Islet of Langerhans (tissue), 1 donor: ENCODE measurements around the gene PRKN.
A peak's percentile ranks its signal among the peaks of the same experiment; 100 is the strongest.
"Not testable (repeated sequence)": the region's sequence is repeated elsewhere in the genome, so short reads cannot be mapped to it uniquely, and the experiment has no call there.

Experiments used
- FAIRE-seq: peaks from one replicate; lab custom pipeline; 2011; peaks lifted over from hg19 to GRCh38; lab: Jason Lieb, UNC

PRKN gene

DNA sequence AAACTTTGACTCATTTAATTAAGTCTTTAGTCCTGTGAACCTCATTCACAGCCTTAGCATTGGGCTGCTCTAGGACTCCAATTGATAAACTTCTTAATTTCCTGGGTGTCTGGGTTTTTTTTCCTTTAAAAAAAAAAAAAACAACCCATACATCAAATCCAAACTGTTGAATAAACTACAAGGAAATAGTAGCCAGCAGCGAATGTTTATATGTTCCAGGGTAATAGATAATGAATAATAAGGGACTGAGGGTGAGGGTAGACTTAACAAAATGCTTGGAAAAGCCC lies 890.2 kb downstream of the PRKN start:
- FAIRE-seq = no peak

DNA sequence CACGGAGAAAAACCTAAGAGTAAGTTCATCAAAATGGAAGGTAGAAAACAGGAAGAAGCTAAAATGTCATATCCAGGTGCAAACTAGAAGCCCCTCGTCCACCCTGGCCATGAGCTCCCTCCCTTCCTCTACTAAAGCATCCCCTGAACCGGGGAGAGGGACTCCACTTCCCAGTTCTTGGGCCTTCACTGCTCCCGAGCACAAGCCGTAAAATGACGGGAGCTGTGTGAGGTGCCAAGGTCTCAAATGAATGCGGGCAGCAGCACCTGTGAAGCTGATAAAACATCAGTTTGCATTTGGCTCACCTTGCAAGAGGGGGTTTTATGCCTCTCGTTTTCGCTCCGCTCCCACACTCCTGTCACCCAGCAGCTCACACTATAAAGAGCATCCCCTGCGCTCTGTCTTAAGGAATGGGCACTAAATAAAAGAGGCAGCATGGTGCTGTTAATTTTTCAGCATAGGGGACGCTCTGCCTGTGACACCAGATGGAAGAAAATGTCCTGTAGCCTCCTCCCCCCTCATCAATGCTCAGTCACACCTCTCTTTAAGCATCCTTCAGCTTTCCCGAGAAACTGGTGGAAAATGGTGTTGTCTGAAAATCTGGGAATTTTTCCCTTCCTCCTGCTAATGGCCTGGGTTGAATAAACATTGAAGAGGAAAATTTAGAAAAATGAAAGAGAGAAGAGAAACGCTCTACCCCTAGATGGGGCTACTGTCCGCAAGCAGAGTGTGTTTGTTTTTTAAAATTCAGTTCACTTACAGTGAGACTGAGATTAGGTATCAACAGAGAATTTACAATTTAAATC lies 890.7 kb downstream of the PRKN start:
- FAIRE-seq = peak; percentile 94

DNA sequence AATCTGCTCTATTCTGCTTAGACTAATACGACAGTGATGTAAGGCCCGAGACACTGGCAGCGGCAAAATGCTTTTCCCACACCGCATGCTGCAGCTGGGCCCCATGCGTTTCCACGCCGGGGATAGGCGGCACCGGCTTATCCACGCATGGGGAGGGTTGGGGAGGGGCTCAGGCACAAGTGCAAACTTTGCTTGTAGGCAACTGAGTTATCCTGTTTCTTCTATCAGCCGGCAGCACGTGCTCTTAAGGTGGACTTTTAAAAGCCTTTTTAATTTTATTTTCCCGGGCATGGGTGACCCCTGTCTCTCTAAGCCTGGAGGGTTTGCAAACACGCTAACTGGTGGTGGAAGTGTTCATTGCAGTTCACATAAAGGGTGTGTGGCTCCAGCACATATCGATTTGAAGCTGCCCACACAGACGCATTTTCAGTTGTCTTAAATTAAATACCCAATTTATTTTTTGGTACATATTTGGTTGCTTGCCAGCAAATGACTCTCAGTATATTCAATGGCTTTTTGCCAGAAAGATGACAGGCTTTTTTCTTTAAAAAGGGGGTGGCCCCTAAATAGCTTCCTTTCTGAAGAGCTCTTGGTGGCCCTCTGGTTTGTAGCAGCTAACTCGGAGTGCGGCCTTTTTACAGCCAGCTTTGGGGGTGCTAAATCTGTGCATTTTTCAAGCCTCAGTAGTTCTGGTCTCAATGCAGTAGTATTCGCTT lies 891.9 kb downstream of the PRKN start:
- FAIRE-seq = no peak

DNA sequence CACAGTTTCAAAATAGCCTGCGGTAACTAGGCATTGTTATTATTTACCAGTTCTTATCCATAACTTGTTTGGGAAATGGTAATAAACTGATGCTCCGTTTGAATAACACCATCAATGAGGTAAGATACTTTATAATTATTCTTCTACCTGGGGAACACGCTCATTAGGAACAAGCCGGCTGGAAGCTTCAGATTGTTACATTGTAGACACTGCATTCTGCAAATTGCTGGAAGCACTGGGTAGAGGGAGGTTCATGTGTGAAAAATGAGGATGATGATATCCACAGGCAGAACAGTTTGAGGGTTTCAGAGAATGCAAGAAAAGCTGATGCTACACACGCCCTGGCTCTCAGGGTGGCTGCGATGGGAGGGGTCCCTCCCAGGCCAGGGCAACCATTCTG lies 893.1 kb downstream of the PRKN start:
- FAIRE-seq = no peak

DNA sequence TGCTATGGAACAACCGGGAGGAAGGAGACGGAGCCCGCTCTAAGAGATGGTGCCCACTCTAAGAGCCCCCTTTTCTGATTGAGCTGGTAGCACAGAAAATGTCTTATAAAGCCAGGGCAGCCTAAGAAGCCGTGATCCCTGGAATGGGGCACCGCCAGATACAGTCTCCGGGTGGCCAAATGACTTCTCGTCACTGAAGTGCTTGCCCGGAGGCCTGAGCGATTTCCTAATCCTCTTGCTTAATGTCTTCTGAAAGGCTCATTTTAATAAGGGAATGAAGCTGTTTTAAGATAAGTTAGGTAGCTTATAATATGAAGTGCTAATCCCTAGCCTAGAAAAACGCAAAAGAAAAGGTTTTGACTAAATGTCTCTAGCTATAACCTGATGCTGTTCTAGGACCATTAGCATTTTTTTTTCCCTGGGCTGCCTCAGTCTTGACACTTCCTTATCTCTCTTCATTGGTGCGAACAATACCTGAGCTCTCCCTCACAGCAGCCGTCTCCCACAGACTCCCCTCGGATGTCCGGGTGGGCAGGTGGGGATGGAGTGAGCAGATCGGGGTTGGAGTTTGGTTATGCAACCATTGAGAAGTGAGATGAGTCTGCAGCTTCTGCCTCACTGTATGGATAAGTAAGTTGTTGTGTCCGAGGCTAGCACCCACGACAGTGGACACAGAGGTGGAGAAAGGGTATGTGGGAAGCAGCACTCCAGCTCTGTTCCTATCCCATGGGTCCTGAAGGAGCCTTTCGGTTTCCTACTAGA lies 894.3 kb downstream of the PRKN start:
- no peak for FAIRE-seq

DNA sequence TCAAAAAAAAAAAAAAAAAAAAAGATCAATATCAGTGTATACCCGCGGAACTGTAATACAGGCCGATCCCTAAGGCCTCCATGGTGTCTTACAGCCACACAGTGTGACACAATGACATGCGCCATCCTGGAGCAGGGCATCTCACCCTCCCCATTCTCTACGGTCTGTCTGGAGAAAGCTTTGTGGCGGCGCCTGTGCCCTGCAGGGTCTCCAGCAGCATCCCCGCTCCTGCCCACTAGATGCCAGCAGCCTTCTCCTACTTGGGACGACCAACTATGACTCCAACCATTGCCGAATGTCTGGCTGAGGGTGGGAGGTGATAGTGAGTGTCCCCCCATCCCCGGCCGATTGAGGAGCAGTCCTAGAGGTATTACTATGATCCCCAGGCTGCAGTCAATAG lies 894.9 kb downstream of the PRKN start:
- FAIRE-seq = no peak

DNA sequence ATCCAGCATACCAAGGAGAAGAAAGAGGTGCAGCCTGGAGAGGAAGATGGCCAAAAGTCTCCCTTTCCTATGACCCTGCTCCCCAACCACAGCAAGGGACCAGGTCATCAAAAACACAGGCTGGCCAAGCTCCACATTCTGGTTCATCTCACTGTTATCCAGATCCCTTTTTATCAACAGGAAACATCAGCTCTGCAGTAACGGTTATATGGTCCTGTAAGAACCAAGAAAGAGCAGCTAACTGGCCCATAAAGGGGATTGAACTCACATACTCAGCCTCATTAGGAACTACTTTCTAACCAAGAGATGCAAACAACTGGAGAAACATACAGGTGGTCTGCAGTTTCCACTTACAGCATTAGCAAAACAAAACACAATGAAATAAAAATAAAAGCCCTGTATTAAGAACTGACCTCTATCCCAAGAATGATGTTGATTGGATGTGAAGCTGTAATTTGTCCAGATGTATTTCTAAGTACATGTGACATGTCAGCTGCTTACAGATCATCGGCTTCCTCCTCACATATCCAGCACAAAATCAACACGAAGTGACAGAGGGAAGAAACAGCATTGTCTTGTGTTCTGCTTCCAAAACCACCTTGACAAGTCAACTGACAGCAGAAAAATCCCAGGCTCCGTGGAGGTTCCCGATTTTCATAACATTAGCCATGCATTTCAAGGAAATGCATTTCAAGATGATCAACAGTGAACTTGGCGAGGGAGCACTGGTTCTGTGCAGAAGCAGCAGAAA lies 896.5 kb downstream of the PRKN start:
- FAIRE-seq = no peak

DNA sequence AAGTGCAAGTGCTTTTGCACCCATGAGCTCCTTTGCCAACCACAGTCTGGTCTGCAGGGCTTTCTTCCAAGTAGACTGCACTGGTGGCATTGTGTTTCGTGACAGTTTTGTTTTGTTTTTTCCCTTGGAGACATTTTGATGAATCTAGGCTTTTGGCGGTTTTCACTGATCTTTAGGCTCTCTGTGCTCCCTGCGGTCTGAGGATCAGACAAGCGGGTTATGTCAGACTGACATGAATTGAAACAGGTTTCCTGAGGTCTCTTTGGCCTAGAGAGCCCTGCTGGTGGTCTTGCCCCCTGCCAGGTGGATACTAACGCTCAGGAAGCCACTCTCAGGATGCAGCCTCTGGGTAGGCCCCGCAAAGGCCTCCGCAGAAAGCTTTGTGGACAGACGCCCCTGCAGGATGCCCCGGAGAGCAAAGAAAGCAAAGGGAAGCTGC lies 898.3 kb downstream of the PRKN start:
- FAIRE-seq = no peak

DNA sequence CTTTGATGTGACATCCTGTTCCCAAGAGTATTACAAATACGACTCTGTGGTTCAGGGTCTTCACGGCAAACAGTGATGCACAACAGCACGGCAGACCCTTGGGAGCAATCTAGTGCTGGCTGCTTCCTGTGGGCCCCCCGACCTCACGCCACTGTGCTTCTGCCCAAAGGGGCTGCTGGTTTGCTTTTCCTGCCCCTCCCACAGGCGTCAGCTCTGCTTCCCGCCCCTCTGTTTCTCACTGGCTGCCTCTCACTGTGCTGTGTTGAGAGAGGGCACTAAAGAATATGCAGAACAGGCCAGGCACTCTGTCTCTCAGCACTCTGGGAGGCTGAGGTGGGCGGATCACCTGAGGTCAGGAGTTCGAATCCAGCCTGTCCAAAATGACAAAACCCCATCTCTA lies 899.2 kb downstream of the PRKN start:
- FAIRE-seq = no peak

DNA sequence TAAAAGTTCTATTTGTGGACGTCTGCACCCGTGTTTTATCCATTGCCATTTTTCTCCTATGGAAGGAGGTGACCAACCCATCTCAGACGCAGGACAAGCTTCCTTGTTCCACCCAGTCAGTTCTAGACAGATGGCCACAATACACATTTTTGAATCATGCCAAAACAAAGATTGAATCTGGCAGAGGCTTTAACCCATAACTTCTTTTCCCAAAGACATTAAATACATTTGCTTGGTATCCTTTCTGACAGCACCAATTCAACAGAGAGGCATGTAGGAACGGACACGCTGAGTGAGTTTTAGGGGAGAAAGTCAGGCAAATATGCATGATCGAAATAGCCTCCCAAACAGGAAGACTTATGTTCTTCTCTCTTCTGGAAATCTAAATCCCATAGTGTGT lies 901.1 kb downstream of the PRKN start:
- no peak for FAIRE-seq

DNA sequence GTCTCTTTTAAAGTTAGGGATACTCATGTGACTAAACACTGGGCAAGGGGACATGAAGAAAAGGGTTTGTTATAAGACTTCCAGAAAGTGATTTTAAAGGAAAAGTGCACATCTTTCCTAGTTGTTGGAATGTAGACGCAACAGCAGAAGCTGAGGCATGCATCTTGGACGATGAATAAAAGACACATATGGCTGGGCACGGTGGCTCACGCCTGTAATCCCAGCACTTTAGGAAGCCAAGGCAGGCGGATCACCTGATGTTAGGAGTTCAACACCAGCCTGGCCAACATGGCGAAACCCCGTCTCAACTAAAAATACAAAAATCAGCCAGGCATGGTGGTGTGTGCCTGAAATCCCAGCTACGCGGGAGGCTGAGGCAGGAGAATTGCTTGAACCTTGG lies 905.4 kb downstream of the PRKN start:
- FAIRE-seq = not testable (repeated sequence)

DNA sequence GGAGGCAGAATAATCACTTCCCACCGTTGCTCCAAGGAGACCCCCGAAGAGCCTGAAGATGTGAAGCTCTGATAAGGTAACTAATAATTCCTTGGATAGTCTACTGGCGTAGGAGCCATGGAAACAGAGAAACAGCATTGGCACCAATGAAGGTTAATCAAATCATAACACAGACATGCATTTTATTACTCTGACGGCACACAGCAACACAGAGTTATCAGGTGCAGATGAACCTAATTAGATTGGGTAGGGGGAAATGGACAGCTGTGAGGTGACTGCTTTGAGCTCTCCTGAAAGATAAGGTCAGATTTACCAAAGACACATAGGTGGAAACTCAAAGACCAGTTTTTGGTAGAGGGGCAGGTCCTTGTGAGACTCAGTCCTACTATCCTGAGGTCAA lies 909.7 kb downstream of the PRKN start:
- FAIRE-seq = no peak

DNA sequence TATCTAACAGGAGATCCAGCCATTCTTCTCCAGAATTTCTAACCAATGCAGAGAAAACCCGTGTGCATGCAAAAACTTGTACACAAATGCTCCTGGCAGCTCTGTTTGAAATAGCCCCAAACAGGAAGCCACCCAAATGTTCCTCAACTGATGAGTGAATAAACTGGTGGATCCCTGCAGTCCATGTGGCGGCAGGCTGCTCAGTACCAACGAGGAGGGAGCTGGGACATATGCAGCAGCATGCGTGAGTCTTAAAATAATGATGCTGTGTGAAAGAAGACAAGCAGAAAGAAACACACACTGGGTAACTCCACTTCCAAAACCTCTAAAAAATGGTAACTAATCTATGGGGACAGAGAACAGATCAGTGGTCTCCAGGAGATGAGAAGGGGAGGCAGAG lies 911.6 kb downstream of the PRKN start:
- no peak for FAIRE-seq

DNA sequence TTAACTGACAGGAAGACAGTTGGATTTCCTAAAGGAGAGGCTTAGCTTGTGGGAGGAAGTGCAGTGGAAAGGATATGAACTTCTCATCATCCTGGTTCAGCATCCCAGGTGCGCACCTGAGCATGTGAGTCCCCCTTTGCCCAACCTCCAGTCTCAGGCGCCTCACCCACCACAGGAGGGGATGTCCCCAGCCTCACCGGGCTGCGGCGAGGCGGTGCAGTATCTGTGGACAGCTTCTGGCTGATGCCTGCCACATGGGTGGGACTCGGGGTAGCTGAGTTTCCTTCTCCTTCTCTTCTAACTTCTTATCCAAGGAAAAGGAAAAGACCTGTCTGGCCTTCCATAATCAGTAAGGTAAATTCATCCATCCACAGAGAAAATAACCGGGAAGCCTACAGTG lies 914.4 kb downstream of the PRKN start:
- no peak for FAIRE-seq

DNA sequence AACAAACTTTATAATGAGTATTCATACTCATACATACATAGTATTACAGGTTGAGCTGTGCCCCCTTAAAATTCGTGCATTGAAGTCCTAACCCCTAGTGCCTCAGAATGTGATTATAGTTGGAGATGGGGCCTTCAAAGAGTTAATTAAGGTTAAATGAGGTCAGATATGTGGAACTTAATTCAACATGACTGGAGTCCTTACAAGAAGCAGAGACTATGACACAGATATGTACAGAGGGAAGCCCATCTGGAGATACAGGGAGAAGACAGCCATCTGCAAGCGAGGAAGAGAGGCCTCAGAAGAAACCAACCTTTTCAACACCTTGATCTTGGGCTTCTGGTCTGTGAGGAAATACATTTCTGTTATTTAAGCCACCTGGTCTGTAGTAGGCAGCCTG lies 917.6 kb downstream of the PRKN start:
- FAIRE-seq = no peak

DNA sequence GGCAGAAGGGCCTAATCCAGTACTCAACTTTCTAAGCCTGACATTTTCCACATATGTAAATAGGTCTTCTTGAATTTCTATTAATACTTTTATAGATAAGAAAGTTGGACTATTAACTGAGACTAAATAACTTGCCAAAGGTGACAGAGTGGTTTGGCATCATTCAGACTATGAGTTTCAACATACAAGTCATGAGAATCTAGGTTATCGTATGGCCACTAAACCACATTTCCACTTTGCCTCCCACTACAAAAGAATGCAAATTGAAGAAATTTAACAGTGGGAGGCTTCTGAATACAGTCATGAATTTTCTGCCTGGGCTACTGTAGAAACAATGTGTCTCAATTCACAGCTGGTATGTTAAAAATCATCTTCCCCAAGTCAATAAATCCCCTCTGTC lies 922.7 kb downstream of the PRKN start:
- FAIRE-seq = no peak

DNA sequence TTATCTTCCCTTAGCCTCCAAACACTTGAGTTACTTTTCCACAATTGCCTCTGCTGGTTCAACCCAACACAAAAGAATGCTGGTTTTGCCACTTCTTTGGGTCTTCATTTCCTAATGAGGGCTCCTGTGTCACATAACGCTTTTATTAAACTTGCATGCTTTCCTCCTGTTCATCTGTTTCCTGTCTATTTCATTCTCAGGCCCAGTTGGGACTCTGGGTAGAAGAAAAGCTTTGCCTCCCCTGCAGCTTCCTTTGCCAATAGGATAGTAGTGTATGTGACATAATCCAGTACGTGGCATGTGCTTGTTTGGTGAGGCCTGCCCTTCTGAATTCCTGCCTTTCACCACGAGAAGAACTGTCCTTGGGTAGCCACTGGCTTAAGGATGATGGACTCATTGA lies 924.4 kb downstream of the PRKN start:
- no peak for FAIRE-seq

DNA sequence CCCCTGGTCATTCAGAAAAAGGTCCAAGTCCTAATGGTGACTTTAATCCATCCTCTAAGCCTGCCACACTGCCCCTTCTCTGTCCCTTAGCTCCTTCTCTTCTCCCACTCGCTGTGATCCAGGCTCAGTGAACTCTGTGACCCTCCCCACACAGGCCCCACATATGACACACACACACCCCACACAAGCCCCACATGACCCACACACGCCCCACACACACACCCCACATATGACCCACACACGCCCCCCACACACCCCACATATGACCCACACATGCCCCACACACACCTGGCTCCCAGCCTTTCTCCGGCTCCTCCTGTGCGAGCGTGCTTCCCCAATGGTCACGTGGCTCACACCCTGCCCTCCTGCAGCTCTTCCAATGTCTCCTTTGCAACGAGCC lies 925.3 kb downstream of the PRKN start:
- no peak for FAIRE-seq

DNA sequence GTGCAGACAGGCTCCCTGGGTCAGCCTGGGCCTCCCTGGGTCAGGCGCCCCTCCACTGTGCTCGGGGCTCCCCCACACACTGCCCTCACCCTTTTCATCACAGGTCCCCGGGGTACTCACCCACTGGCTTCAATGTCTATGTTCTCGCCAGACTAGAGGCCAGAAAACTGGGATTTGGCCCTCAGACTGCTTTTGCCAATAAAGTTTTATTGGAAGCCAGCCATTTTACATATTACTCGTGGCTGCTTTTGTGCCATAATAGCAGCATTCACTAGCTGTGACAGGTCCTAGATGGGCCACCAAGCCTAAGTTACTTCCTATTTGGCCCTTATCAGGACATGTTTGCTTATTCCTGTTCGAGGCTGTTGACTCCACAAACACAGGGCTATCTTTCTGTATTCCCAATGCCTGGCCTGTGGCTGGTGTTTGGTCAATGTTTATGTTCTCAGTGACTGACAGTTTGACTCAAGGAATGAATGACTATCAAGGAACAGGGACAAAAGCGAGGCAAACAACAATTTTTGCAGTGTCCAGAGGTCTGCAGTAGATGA lies 928.6 kb downstream of the PRKN start:
- no peak for FAIRE-seq

DNA sequence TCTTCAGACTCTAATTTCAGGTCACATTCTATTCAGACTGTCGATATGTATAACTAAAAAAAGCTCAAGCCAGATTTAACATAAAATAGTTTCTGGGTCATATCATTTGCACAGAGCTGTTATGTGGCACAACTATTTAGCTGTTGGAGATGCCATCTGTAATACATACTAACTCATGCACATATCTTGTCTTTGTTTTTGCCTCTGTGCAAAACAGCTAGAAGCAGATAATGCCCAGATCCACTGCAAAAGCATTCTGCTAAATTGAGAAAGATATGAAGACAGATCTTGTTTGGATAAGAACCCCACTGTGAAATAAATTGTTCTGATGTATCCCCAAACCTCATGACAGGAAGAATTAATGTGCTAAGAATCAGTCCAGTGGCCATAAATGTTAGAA lies 930.9 kb downstream of the PRKN start:
- no peak for FAIRE-seq

DNA sequence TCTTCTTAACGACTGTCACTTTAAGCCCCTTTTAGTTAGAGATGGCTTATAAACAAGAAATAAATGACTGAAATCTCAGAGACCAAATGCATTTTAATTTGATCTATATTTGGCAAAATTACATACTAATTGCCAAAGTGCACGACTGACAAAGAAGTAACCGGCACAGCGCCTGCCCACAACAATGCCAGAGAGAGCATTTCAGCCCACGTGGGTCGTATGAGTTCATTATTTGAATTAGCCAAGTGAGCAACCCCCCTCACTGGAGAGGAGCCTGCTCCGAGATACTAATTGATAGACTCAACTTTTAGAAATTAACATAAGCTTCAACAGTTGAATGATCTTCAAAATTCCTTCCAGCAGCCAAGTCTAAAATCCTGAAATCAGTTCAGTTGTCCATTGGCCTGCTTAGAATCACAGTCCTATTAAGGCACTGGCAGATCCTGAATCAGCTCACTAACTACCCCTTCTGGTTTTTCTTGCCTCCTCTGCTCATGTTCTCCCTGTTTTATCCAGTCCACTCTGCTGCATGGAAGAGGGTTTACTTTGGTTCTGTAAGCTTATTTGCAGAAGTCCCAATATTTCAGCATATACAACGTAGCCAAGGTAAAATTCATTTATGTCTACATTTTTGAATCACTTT lies 934.6 kb downstream of the PRKN start:
- FAIRE-seq = no peak

DNA sequence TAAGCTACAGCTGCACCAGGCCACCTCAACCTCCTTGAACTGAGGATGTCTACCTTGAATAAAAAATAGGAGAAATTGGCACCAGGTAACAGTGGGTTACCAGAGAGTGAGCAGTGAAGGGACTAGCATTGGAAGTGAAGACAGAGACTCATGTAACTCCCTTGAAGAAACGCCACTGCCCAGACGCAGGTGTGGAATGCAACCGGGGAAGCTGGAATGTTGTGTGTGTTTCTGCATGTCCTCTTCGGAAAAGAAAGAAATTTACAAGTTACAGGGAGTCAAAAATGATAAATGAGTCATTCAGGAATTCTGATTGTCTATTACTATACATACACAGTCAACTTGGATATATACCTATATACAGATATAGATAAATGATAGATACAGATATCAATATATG lies 939.0 kb downstream of the PRKN start:
- FAIRE-seq = no peak
